HFFc6 (cell line): Measurements from ENCODE around the gene SEC24B. TPM values are rescaled to one million over a fixed set of nuclear protein-coding genes. Genes with fewer than 3 reads are reported as not detected.
A peak's percentile ranks its signal among the peaks of the same experiment; 100 is the strongest.

Experiments
- DNase-seq: peaks from one replicate; pipeline ENCODE4 v3.0.0-alpha.2; 2018
- H3K27ac Mint-ChIP-seq: 2 replicates; pipeline ENCODE4 v1.8.0; 2020; ENCODE audit warnings: mild to moderate bottlenecking, mixed read lengths
- H3K27me3 Mint-ChIP-seq: 2 replicates; pipeline ENCODE4 v1.8.0; 2021; ENCODE audit warnings: mild to moderate bottlenecking, moderate library complexity, mixed read lengths; ENCODE audit not compliant: insufficient read depth
- H3K36me3 Mint-ChIP-seq: 2 replicates; pipeline ENCODE4 v1.8.0; 2021; ENCODE audit warnings: low read depth, mixed read lengths
- H3K4me1 Mint-ChIP-seq: 2 replicates; pipeline ENCODE4 v1.8.0; 2020; ENCODE audit warnings: low read depth, mixed read lengths
- H3K4me3 Mint-ChIP-seq: 2 replicates; pipeline ENCODE4 v1.8.0; 2020; ENCODE audit warnings: mild to moderate bottlenecking, moderate library complexity, mixed read lengths
- H3K9me3 Mint-ChIP-seq: 2 replicates; pipeline ENCODE4 v1.8.0; 2020; ENCODE audit warnings: mild to moderate bottlenecking, mixed read lengths
- total RNA-seq, 6 experiments: library from RNA; stranded (reverse); fragmentation: NEBNext Ultra II Directional; extraction: Animal tissue kit (Norgen Biotek cat#: 25700); gene quantifications; 2 replicates in 1 of 6; 3 replicates in 5 of 6; pipeline ENCODE4 v1.2.3, GENCODE V29; 2021
- TF ChIP-seq, protein P1 (sequence below): fragments of 200-600 bp; sonication (generic); IDR thresholded peaks from 2 replicates; pipeline ENCODE4 v1.5.0; 2021; ENCODE audit warnings: antibody characterized with exemption, mild to moderate bottlenecking

SEC24B gene
- total RNA-seq, 6 experiments from 2014 or later: 27.2 to 36.6 (median 31.8) TPM

DNA sequence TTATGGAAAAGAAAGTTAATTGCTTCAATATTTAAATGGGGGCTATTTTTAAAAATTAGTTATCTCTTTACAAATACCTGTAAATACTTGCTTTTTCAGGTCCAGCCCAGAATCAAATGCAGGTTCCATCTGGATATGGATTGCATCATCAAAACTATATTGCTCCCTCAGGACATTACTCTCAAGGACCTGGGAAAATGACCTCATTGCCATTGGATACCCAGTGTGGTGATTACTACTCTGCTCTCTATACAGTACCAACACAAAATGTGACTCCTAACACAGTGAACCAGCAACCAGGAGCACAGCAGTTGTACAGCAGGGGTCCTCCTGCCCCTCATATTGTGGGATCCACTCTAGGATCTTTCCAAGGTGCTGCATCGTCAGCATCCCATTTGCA lies 29.2 kb downstream of the SEC24B start:
- DNase-seq: no peak
- H3K4me3 Mint-ChIP-seq: no peak overlapping the region
- peaks cover 15% of the 10 kb centered on the region for H3K36me3 Mint-ChIP-seq
- no peaks in the 10 kb centered on the region for H3K9me3 Mint-ChIP-seq
- no peaks in the 10 kb centered on the region for H3K4me1 Mint-ChIP-seq
- TF ChIP-seq, protein P1, sequence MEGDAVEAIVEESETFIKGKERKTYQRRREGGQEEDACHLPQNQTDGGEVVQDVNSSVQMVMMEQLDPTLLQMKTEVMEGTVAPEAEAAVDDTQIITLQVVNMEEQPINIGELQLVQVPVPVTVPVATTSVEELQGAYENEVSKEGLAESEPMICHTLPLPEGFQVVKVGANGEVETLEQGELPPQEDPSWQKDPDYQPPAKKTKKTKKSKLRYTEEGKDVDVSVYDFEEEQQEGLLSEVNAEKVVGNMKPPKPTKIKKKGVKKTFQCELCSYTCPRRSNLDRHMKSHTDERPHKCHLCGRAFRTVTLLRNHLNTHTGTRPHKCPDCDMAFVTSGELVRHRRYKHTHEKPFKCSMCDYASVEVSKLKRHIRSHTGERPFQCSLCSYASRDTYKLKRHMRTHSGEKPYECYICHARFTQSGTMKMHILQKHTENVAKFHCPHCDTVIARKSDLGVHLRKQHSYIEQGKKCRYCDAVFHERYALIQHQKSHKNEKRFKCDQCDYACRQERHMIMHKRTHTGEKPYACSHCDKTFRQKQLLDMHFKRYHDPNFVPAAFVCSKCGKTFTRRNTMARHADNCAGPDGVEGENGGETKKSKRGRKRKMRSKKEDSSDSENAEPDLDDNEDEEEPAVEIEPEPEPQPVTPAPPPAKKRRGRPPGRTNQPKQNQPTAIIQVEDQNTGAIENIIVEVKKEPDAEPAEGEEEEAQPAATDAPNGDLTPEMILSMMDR: no peak
- H3K27me3 Mint-ChIP-seq: no peaks in the 10 kb centered on the region; the same call in 1 of the 2 replicates
- H3K27ac Mint-ChIP-seq: no peak overlapping the region

- H3K4me3 Mint-ChIP-seq: no peak overlapping the region
- no peaks in the 10 kb centered on the region for H3K27me3 Mint-ChIP-seq
- DNase-seq: no peak
- H3K27ac Mint-ChIP-seq: no peak overlapping the region
- H3K36me3 Mint-ChIP-seq: peaks cover 15% of the 10 kb centered on the region
- H3K9me3 Mint-ChIP-seq: no peaks in the 10 kb centered on the region
- TF ChIP-seq, protein P1: no peak
- H3K4me1 Mint-ChIP-seq: no peaks in the 10 kb centered on the region
These were observed 31.5 kb downstream of the SEC24B start for GRCh38 chr4:109465069-109465468.

- Mint-ChIP-seq H3K4me1 (peaks cover 20% of the 10 kb centered on the region), H3K4me3 (no peak overlapping the region), H3K36me3 (peaks cover 18% of the 10 kb centered on the region)
These were observed 36.3 kb downstream of the SEC24B start for GRCh38 chr4:109469915-109470314.

DNA sequence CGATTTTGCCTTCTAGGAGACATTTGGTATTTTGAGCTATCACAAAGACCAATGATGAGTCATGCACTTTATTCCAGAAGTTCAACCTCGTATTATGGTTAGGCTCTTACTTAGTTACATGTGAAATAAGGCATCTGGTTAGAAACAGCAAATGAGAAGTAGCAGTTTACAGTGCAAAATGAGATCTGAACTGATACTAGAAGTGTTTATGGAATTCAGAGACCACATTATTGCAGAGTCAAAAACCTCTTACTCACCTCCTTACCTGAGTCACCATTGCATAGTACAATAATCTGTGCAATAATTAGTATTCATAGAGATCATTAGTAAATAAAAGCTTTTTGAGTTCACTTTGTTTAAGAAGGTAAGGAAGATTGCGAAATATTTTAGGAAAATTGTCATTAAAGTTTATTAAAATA lies 38.7 kb downstream of the SEC24B start:
- peaks cover 18% of the 10 kb centered on the region for H3K36me3 Mint-ChIP-seq
- H3K27me3 Mint-ChIP-seq: no peaks in the 10 kb centered on the region
- no peaks in the 10 kb centered on the region for H3K9me3 Mint-ChIP-seq
- DNase-seq: peak; percentile 69
- peaks cover 20% of the 10 kb centered on the region for H3K4me1 Mint-ChIP-seq
- H3K4me3 Mint-ChIP-seq: no peak overlapping the region; the same call in 1 of the 2 replicates
- TF ChIP-seq, protein P1: no peak
- H3K27ac Mint-ChIP-seq: peak overlapping the region; percentile 22

More at GRCh38 chr4:109469915-109470314, 36.3 kb downstream of the SEC24B start:
- H3K27me3 Mint-ChIP-seq: no peaks in the 10 kb centered on the region
- TF ChIP-seq, protein P1: no peak
- no peaks in the 10 kb centered on the region for H3K9me3 Mint-ChIP-seq
- DNase-seq: no peak
- H3K27ac Mint-ChIP-seq: no peak overlapping the region

DNA sequence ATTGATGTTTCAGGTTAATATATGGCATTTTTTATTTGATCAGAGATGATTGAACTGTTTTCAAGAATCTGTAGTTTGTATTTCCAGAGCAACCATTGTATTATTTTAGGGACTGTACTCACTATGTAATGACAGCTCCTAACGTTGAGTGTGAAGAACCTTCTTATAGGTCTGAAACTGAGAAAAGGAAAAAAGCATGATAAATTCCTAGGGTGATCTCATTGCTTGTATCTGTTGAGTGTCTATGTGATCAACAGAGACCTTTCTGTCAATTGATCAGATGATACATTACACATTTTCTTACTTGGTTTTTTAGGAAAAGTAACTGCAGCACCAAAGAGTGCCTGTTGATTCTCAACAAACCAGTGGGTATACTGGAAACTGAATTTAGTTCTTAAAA lies 40.2 kb downstream of the SEC24B start:
- Mint-ChIP-seq H3K27me3 (no peaks in the 10 kb centered on the region), H3K27ac (no peak overlapping the region), H3K9me3 (no peaks in the 10 kb centered on the region), H3K4me3 (no peak overlapping the region), H3K4me1 (peaks cover 20% of the 10 kb centered on the region), H3K36me3 (peaks cover 18% of the 10 kb centered on the region)
- DNase-seq: no peak
- TF ChIP-seq, protein P1: no peak

GRCh38 chr4:109486007-109486406 lies 52.4 kb downstream of the SEC24B start:
- Mint-ChIP-seq H3K9me3 (no peaks in the 10 kb centered on the region), H3K27me3 (no peaks in the 10 kb centered on the region), H3K27ac (no peak overlapping the region), H3K4me3 (no peak overlapping the region), H3K4me1 (peaks cover 11% of the 10 kb centered on the region; the same call in 1 of the 2 replicates), H3K36me3 (peaks cover 16% of the 10 kb centered on the region)
- TF ChIP-seq, protein P1: no peak
- DNase-seq: no peak
